CD4-positive, alpha-beta T cell (primary cell): ENCODE results near the gene MYL5. TPM values are rescaled to one million over a fixed set of nuclear protein-coding genes. Genes with fewer than 3 reads are reported as not detected.
"Not testable (repeated sequence)": the region's sequence is repeated elsewhere in the genome, so short reads cannot be mapped to it uniquely, and the experiment has no call there.

Experiments used
- ATAC-seq: fragments of 200-7000 bp; cut with Tn5 transposase; one replicate; pipeline ENCODE4 v1.10.0; 2022; ENCODE audit warnings: mild to moderate bottlenecking; ENCODE audit not compliant: poor library complexity
- CTCF ChIA-PET: fragments of 350-600 bp; sonication (Branson Sonifier 250); formaldehyde crosslinking; loops from one replicate; lab custom pipeline; 2021; ENCODE audit warnings: antibody characterized with exemption, inconsistent platforms; lab: Charles Lee
- POLR2A ChIA-PET: fragments of 350-600 bp; sonication (Branson Sonifier 250); formaldehyde crosslinking; loops from one replicate; lab custom pipeline; 2021; ENCODE audit warnings: antibody characterized with exemption, inconsistent platforms; lab: Charles Lee
- DNase-seq, 14 experiments: peaks; one replicate each; pipeline ENCODE4 v3.0.0-alpha.2; 2013 to 2020; ENCODE audit warnings: mixed read lengths in 2 of 14
- H3K27ac ChIP-seq, 2 donors: one replicate each; pipeline versions ENCODE4 v1.5.1 to v1.7.0; 2013; ENCODE audit warnings: low read length in 2 of 2, low read depth in 1 of 2, mild to moderate bottlenecking in 1 of 2
- H3K27me3 ChIP-seq, 2 experiments: 1 replicate in 1 of 2; 2 replicates in 1 of 2; pipeline versions ENCODE4 v1.6.1 to v1.7.0; 2013; ENCODE audit warnings: low read length in 2 of 2, control low read depth in 1 of 2, mild to moderate bottlenecking in 1 of 2, moderate library complexity in 1 of 2; ENCODE audit not compliant: insufficient read depth in 2 of 2, control insufficient read depth in 1 of 2
- H3K36me3 ChIP-seq: one replicate; pipeline ENCODE4 v1.6.1; 2013; ENCODE audit warnings: low read length, control low read depth; ENCODE audit not compliant: insufficient read depth
- H3K4me1 ChIP-seq: one replicate; pipeline ENCODE4 v1.6.1; 2013; ENCODE audit warnings: low read length, control low read depth; ENCODE audit not compliant: insufficient read depth
- H3K4me3 ChIP-seq: one replicate; pipeline ENCODE4 v1.5.1; 2013; ENCODE audit warnings: mild to moderate bottlenecking, low read length, moderate library complexity
- H3K9me3 ChIP-seq, 2 experiments: 1 replicate in 1 of 2; 2 replicates in 1 of 2; pipeline versions ENCODE4 v1.6.1 to v1.7.0; 2013; ENCODE audit warnings: low read length in 2 of 2, mild to moderate bottlenecking in 2 of 2, control low read depth in 1 of 2, moderate library complexity in 1 of 2; ENCODE audit not compliant: control insufficient read depth in 1 of 2, insufficient read depth in 1 of 2
- H3K27ac Mint-ChIP-seq: one replicate; pipeline ENCODE4 v1.8.0; 2020; ENCODE audit warnings: mixed read lengths
- H3K27me3 Mint-ChIP-seq: one replicate; pipeline ENCODE4 v1.8.0; 2021; ENCODE audit warnings: mixed read lengths
- H3K36me3 Mint-ChIP-seq: one replicate; pipeline ENCODE4 v1.8.0; 2021; ENCODE audit warnings: low read depth, mixed read lengths
- H3K4me1 Mint-ChIP-seq: one replicate; pipeline ENCODE4 v1.8.0; 2021; ENCODE audit warnings: low read depth, mixed read lengths
- H3K4me3 Mint-ChIP-seq: one replicate; pipeline ENCODE4 v1.8.0; 2020; ENCODE audit warnings: mild to moderate bottlenecking, mixed read lengths
- H3K9me3 Mint-ChIP-seq: one replicate; pipeline ENCODE4 v1.8.0; 2020; ENCODE audit warnings: mixed read lengths
- CTCF ChIP-seq: fragments of 200-600 bp; IDR thresholded peaks from one replicate; pipeline ENCODE4 v1.8.0; 2022; ENCODE audit warnings: antibody characterized with exemption, mild to moderate bottlenecking
- intact Hi-C, 2 experiments: fragments of 100-400 bp; cut with DNase I in 1 of 2; cut with micrococcal nuclease in 1 of 2; formaldehyde crosslinking; loops; one replicate each; pipeline versions ENCODE4 v1.15.1 to v1.9.0; 2023 to 2025; cut with DNase I, micrococcal nuclease
- total RNA-seq, 174 experiments: library from RNA in 2 of 174; stranded (reverse) in 2 of 174; gene quantifications; one replicate each; pipeline ENCODE4 v1.2.3 and lab custom pipeline; 2021 to 2026

MYL5 gene
- total RNA-seq, 2 experiments from 2014 or later: 25.3 to 29.2 TPM

DNA sequence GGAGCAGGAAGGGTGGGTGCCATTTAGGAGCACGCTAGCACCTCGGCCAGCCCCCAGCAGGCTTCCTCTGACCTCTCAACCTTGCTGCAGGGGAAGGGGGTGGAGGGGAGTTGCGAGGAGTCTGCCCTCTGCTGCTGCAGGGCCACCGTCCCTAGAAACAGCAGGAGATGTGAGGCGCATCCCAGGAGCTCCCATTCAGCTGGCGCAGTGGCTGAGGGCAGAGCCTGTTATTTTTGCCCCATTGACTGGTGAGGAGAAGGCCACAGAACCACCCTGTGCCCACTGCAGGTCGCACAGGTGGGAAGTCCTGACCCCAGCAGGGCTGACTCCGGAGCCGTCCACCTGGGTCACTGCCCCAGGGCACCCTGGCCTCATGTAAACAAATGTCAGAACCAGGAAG is 40.9 kb upstream of the MYL5 start:
- ChIA-PET CTCF (no interaction called here), POLR2A (no interaction called here)
- no peaks in the 10 kb centered on the region for H3K4me1 ChIP-seq
- H3K9me3 Mint-ChIP-seq: peaks cover 6% of the 10 kb centered on the region
- TF ChIP-seq CTCF: no peak
- H3K4me3 Mint-ChIP-seq: no peak overlapping the region
- H3K4me3 ChIP-seq: no peak overlapping the region
- peaks cover 5% of the 10 kb centered on the region for H3K27me3 Mint-ChIP-seq
- H3K27me3 ChIP-seq: no peaks in the 10 kb centered on the region
- peaks cover 0 to 55% of the 10 kb centered on the region in 2 experiments for H3K9me3 ChIP-seq
- no peaks in the 10 kb centered on the region for H3K36me3 ChIP-seq
- no peaks in the 10 kb centered on the region for H3K36me3 Mint-ChIP-seq
- intact Hi-C loops: no loop called here
- DNase-seq (no peak), ATAC-seq (no peak)
- no peak overlapping the region for H3K27ac ChIP-seq
- no peak overlapping the region for H3K27ac Mint-ChIP-seq
- H3K4me1 Mint-ChIP-seq: no peaks in the 10 kb centered on the region

DNA sequence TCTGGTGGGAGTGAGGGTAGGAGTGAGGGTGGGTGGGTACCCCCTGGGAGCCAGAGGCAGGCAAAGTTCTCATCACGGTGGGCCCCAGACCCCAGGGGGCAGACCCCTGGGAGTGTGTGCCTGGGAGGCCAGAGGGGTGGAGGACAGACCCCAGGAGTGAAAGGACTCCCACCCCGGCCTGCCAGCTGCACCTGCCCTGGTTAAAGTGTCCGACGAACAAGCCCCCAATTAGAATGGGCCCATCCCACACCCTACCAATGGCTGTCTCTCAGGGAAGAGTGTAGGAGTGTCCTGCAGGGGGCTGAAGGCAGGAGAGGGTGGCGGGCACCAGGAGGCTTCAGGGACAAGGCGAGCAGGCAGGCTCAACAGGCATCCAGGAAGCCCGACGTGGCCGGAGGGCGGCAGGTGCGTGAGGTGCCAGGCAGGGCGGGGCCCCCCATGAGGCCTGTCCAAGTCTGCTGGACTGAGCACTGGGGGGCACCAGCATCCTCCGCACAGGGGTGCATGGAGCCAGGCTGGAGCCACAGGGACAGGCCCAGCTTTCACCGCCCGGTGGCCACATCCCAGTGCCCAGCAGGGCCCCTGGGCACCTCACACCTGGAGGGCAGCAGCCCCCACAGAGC is 40.3 kb upstream of the MYL5 start:
- Mint-ChIP-seq H3K36me3 (no peaks in the 10 kb centered on the region), H3K27ac (no peak overlapping the region), H3K4me1 (no peaks in the 10 kb centered on the region), H3K9me3 (peaks cover 6% of the 10 kb centered on the region), H3K4me3 (no peak overlapping the region), H3K27me3 (peaks cover 5% of the 10 kb centered on the region)
- Histone ChIP-seq H3K4me3 (no peak overlapping the region), H3K27me3 (peaks cover 0 to 5% of the 10 kb centered on the region in 2 experiments), H3K9me3 (peaks cover 0 to 50% of the 10 kb centered on the region in 2 experiments), H3K27ac (no peak overlapping the region), H3K4me1 (no peaks in the 10 kb centered on the region), H3K36me3 (no peaks in the 10 kb centered on the region)
- TF ChIP-seq CTCF: no peak
- intact Hi-C loops: no loop called here
- POLR2A ChIA-PET: no interaction called here
- ATAC-seq: no peak
- no peak for DNase-seq
- CTCF ChIA-PET: no interaction called here

GRCh38 chr4:634599-634985 is 39.8 kb upstream of the MYL5 start:
- H3K27ac Mint-ChIP-seq: no peak overlapping the region
- intact Hi-C loops: no loop called here
- no peak overlapping the region for H3K4me3 Mint-ChIP-seq
- no peaks in the 10 kb centered on the region for H3K4me1 Mint-ChIP-seq
- Histone ChIP-seq H3K36me3 (no peaks in the 10 kb centered on the region), H3K9me3 (peaks cover 0 to 45% of the 10 kb centered on the region in 2 experiments), H3K4me3 (no peak overlapping the region), H3K27me3 (peaks cover 0 to 6% of the 10 kb centered on the region in 2 experiments), H3K27ac (no peak overlapping the region), H3K4me1 (no peaks in the 10 kb centered on the region)
- no peaks in the 10 kb centered on the region for H3K36me3 Mint-ChIP-seq
- CTCF ChIA-PET: no interaction called here
- POLR2A ChIA-PET: no interaction called here
- peaks cover 5% of the 10 kb centered on the region for H3K27me3 Mint-ChIP-seq
- peaks cover 6% of the 10 kb centered on the region for H3K9me3 Mint-ChIP-seq
- no peak for TF ChIP-seq CTCF
- ATAC-seq (no peak), DNase-seq (no peak)

- DNase-seq, H3K27ac Mint-ChIP-seq, H3K4me3 Mint-ChIP-seq, H3K36me3 Mint-ChIP-seq, H3K9me3 Mint-ChIP-seq, POLR2A ChIA-PET, H3K4me3 ChIP-seq, CTCF ChIA-PET, intact Hi-C loops, ATAC-seq, H3K27ac ChIP-seq, H3K4me1 ChIP-seq, H3K4me1 Mint-ChIP-seq, H3K36me3 ChIP-seq, H3K27me3 ChIP-seq, H3K27me3 Mint-ChIP-seq: not testable (repeated sequence)
- peaks cover 0 to 39% of the 10 kb centered on the region in 2 experiments for H3K9me3 ChIP-seq
Measured at GRCh38 chr4:635066-635835, 39.1 kb upstream of the MYL5 start.
